OCI-LY1 (cell line): ENCODE measurements around the gene MAP3K4.

Experiments used
- H2AFZ ChIP-seq: fragments of 200-600 bp; sonication (generic), shearing (Covaris generic); 2 replicates; pipeline ENCODE4 v1.6.0; 2014; ENCODE audit warnings: antibody characterized with exemption, mild to moderate bottlenecking, low read length
- H3F3A ChIP-seq: fragments of 200-600 bp; sonication (generic), shearing (Covaris generic); 2 replicates; pipeline ENCODE4 v1.6.0; 2014; ENCODE audit warnings: mild to moderate bottlenecking, antibody characterized with exemption, low read length, moderate library complexity; ENCODE audit not compliant: insufficient read depth
- H3K27ac ChIP-seq: fragments of 200-600 bp; sonication (generic); 2 replicates; pipeline ENCODE4 v1.5.1; 2014; ENCODE audit warnings: low read length, mixed run types, mild to moderate bottlenecking, low read depth; ENCODE audit not compliant: poor library complexity, severe bottlenecking
- H3K27me3 ChIP-seq: fragments of 200-600 bp; sonication (generic); 2 replicates; pipeline ENCODE4 v1.6.0; 2014; ENCODE audit warnings: antibody characterized with exemption, mild to moderate bottlenecking, low read length, moderate library complexity; ENCODE audit not compliant: insufficient read depth
- H3K36me3 ChIP-seq: fragments of 200-600 bp; sonication (generic); 2 replicates; pipeline ENCODE4 v1.6.1; 2014; ENCODE audit warnings: mild to moderate bottlenecking, antibody characterized with exemption, low read length, moderate library complexity, mixed read lengths; ENCODE audit not compliant: insufficient read depth
- H3K4me1 ChIP-seq: fragments of 200-600 bp; sonication (generic); 2 replicates; pipeline ENCODE4 v1.5.1; 2014; ENCODE audit warnings: mild to moderate bottlenecking, low read length, moderate library complexity; ENCODE audit not compliant: insufficient read depth, severe bottlenecking
- H3K4me2 ChIP-seq: fragments of 200-600 bp; sonication (generic), shearing (Covaris generic); 2 replicates; pipeline ENCODE4 v1.6.1; 2014; ENCODE audit warnings: low read length
- H3K4me3 ChIP-seq: fragments of 200-600 bp; sonication (generic); 2 replicates; pipeline ENCODE4 v1.5.1; 2014; ENCODE audit warnings: low read length, low read depth, mild to moderate bottlenecking, mixed read lengths; ENCODE audit not compliant: poor library complexity, severe bottlenecking
- H3K79me2 ChIP-seq: fragments of 200-600 bp; shearing (Covaris generic); 2 replicates; pipeline ENCODE4 v1.6.1; 2016; ENCODE audit warnings: mixed run types, low read length, mixed read lengths; ENCODE audit not compliant: insufficient read depth
- H3K9ac ChIP-seq: fragments of 200-600 bp; sonication (generic), shearing (Covaris generic); 2 replicates; pipeline ENCODE4 v1.6.1; 2014; ENCODE audit warnings: mild to moderate bottlenecking, low read length, mixed read lengths
- H3K9me2 ChIP-seq: fragments of 200-600 bp; sonication (generic), shearing (Covaris generic); 2 replicates; pipeline ENCODE4 v1.6.1; 2014; ENCODE audit warnings: low read depth, mild to moderate bottlenecking, low read length, mixed read lengths
- H3K9me3 ChIP-seq: fragments of 200-600 bp; shearing (Covaris generic); 2 replicates; pipeline ENCODE4 v1.6.1; 2014; ENCODE audit warnings: low read length, mixed read lengths
- H4K20me1 ChIP-seq: fragments of 200-600 bp; sonication (generic), shearing (Covaris generic); 2 replicates; pipeline ENCODE4 v1.6.0; 2016; ENCODE audit warnings: mild to moderate bottlenecking, low read length; ENCODE audit not compliant: insufficient read depth
- EZH2 ChIP-seq: fragments of 200-600 bp; sonication (generic), shearing (Covaris generic); IDR thresholded peaks from 2 replicates; pipeline ENCODE4 v1.8.0; 2017; ENCODE audit warnings: borderline replicate concordance, mixed run types, mild to moderate bottlenecking, antibody characterized with exemption, low read length, moderate library complexity, mixed read lengths
- TF ChIP-seq, protein P1 (sequence below): fragments of 200-600 bp; sonication (generic), shearing (Covaris generic); IDR thresholded peaks from 2 replicates; pipeline ENCODE4 v1.5.1; 2017; ENCODE audit warnings: mild to moderate bottlenecking, antibody characterized with exemption, low read length, moderate library complexity, mixed read lengths

MAP3K4 gene

GRCh38 chr6:161009991-161010390, 18.4 kb downstream of the MAP3K4 start:
- Histone ChIP-seq H3K9me2 (no peaks in the 10 kb centered on the region), H2AFZ (no peak overlapping the region), H3K9ac (no peak overlapping the region), H3K4me1 (no peaks in the 10 kb centered on the region), H3K4me2 (no peak overlapping the region), H3K79me2 (no peaks in the 10 kb centered on the region; the same call in 1 of the 2 replicates), H3K27ac (no peak overlapping the region), H3K27me3 (no peaks in the 10 kb centered on the region), H3F3A (no peaks in the 10 kb centered on the region), H3K36me3 (no peaks in the 10 kb centered on the region), H3K4me3 (no peak overlapping the region), H4K20me1 (no peaks in the 10 kb centered on the region), H3K9me3 (no peaks in the 10 kb centered on the region)
- TF ChIP-seq EZH2 = no peak
- TF ChIP-seq, protein P1, sequence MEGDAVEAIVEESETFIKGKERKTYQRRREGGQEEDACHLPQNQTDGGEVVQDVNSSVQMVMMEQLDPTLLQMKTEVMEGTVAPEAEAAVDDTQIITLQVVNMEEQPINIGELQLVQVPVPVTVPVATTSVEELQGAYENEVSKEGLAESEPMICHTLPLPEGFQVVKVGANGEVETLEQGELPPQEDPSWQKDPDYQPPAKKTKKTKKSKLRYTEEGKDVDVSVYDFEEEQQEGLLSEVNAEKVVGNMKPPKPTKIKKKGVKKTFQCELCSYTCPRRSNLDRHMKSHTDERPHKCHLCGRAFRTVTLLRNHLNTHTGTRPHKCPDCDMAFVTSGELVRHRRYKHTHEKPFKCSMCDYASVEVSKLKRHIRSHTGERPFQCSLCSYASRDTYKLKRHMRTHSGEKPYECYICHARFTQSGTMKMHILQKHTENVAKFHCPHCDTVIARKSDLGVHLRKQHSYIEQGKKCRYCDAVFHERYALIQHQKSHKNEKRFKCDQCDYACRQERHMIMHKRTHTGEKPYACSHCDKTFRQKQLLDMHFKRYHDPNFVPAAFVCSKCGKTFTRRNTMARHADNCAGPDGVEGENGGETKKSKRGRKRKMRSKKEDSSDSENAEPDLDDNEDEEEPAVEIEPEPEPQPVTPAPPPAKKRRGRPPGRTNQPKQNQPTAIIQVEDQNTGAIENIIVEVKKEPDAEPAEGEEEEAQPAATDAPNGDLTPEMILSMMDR = no peak

DNA sequence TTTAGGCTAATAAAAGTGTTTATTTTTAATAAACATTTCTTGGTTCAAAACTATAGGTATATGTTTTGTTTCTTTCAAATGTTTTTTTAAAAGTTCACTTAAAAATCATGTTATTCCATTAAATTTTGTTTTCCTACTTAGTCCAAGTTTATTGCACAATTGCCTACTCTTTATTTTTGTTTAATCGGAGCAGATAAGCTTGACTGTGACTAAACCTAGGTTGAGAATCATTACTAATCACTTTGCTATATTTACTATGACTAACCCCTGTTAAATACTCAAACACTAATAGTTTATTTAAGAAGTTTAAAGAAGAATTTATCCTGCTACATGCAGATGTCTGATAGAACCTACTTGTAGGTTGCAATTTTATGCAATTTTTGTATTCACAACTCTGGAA, 18.8 kb downstream of the MAP3K4 start:
- H3F3A ChIP-seq = no peaks in the 10 kb centered on the region
- no peaks in the 10 kb centered on the region for H3K4me1 ChIP-seq
- H3K36me3 ChIP-seq = no peaks in the 10 kb centered on the region
- no peak overlapping the region for H3K4me2 ChIP-seq
- no peaks in the 10 kb centered on the region for H4K20me1 ChIP-seq
- TF ChIP-seq, protein P1 = no peak
- no peak for TF ChIP-seq EZH2
- H3K9me2 ChIP-seq = no peaks in the 10 kb centered on the region
- no peak overlapping the region for H3K27ac ChIP-seq
- H3K9ac ChIP-seq = no peak overlapping the region
- H3K27me3 ChIP-seq = no peaks in the 10 kb centered on the region
- no peaks in the 10 kb centered on the region for H3K9me3 ChIP-seq
- no peaks in the 10 kb centered on the region; the same call in 1 of the 2 replicates for H3K79me2 ChIP-seq
- no peak overlapping the region for H3K4me3 ChIP-seq
- no peak overlapping the region for H2AFZ ChIP-seq

DNA sequence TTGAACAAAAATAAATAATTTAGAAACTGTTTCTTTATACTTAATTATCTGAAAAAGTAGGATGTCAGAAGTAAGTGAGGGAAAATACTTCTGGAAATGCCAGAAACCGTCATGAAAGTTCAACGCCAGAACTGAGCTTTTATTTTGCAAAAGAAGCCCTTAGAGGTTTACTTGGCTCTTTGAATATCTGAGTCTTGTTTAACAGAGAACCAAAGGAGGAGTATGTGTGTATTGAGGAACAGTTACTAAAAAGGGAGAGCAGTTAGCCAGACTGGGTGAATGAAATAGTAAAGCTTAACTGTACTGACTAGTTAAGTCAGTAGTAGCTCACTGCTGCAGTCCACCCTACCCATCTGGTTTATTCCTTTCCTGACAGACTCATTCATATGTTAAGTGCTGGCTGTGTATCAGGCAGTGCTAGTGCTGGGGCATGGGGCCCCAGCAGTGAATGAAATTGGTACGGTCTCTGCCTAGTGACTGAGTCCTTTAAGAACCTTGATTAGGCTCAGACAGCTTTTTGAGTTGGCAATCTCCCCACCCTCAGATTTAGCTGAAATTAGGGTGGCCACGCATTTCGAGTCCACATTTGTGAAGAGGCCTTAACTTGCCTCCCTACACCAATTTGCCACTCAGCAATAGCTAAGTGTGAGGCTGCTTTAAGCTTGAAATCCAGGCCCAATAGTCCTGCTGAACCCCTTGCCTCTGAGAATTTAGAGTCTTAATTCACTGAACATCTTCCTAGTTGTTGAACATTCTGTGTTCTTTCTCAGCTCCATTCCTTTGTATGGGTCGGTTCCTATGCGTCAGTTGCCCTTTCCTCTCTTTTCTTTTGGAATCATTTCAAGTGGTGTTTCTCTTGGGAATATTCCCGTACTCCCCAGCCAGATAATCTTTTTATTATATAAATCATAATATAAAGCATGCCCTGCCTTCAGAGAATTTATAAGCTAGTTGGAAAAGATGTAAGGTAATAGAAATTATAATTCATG, 20.2 kb downstream of the MAP3K4 start:
- Histone ChIP-seq H3K9me3 (no peaks in the 10 kb centered on the region), H3K4me2 (no peak overlapping the region), H3K36me3 (no peaks in the 10 kb centered on the region), H3K27ac (no peak overlapping the region), H3F3A (no peaks in the 10 kb centered on the region), H3K9ac (no peak overlapping the region), H3K4me1 (no peaks in the 10 kb centered on the region), H2AFZ (no peak overlapping the region), H3K9me2 (no peaks in the 10 kb centered on the region), H4K20me1 (no peaks in the 10 kb centered on the region), H3K79me2 (no peaks in the 10 kb centered on the region; the same call in 1 of the 2 replicates), H3K4me3 (no peak overlapping the region), H3K27me3 (no peaks in the 10 kb centered on the region)
- TF ChIP-seq, protein P1 = no peak
